ENCODE data around the gene C2orf69. TPM values are rescaled to one million over a fixed set of nuclear protein-coding genes. Genes with fewer than 3 reads are reported as not detected.

Gene C2orf69
- total and polyA plus RNA-seq, 2 experiments from 2014 or later, result 33.4 to 39.2 TPM

- TF ChIP-seq ZNF462 (CRISPR knock-in tag; IDR thresholded peaks at IDR 0.05), result no peak
- no peak for TF ChIP-seq ETS1 (IDR thresholded peaks at IDR 0.05)
- no peak for TF ChIP-seq ZNF331 (CRISPR knock-in tag; IDR thresholded peaks at IDR 0.05; ENCODE audit: low read depth)
- no peak for TF ChIP-seq CREB1 (CRISPR knock-in tag; IDR thresholded peaks at IDR 0.05; ENCODE audit: low read depth)
These were observed 32.3 kb downstream of the C2orf69 start (continued) for GRCh38 chr2:199943373-199943772.

GRCh38 chr2:199946196-199946595 is 35.1 kb downstream of the C2orf69 start:
- H2AFZ ChIP-seq, result no peak overlapping the region
- DNase-seq (ENCODE audit: low spot score), result no peak
- no peaks in the 10 kb centered on the region for H3F3A ChIP-seq (replicated peaks; ENCODE audit: low read depth)
- H3K4me3 ChIP-seq, result no peak overlapping the region
- H4K20me1 ChIP-seq (replicated peaks; ENCODE audit: insufficient read depth), result peaks cover 9% of the 10 kb centered on the region
- Mint-ChIP-seq H3K36me3 (ENCODE audit: low read depth) (peaks cover 62% of the 10 kb centered on the region), H3K4me3 (no peak overlapping the region), H3K9me3 (no peaks in the 10 kb centered on the region), H3K27me3 (ENCODE audit: insufficient read depth, low read depth, poor library complexity) (no peaks in the 10 kb centered on the region), H3K4me1 (peaks cover 2% of the 10 kb centered on the region; the same call in 1 of the 3 replicates), H3K27ac (no peak overlapping the region)
- H3K4me2 ChIP-seq, result no peak overlapping the region
- H3K9me2 ChIP-seq (ENCODE audit: insufficient read depth), result no peaks in the 10 kb centered on the region
- H3K27me3 ChIP-seq (ENCODE audit: insufficient read depth), result no peaks in the 10 kb centered on the region
- no peak overlapping the region for H3K27ac ChIP-seq (ENCODE audit: low read depth)
- peaks cover 55% of the 10 kb centered on the region for H3K79me2 ChIP-seq (replicated peaks; ENCODE audit: insufficient read depth)
- no peaks in the 10 kb centered on the region for H3K4me1 ChIP-seq (ENCODE audit: insufficient read depth)
- H3K36me3 ChIP-seq (ENCODE audit: insufficient read depth), result peaks cover 22% of the 10 kb centered on the region
- ATAC-seq, result no peak
- no peak for TF ChIP-seq ETS1 (IDR thresholded peaks at IDR 0.05)
- TF ChIP-seq POLR2AphosphoS5 (IDR thresholded peaks at IDR 0.05; ENCODE audit: low read depth), result no peak
- no peak for TF ChIP-seq EZH2phosphoT487 (IDR thresholded peaks at IDR 0.05; ENCODE audit: unreplicated experiment)
- TF ChIP-seq JUNB (IDR thresholded peaks at IDR 0.05; ENCODE audit: unreplicated experiment), result no peak
- TF ChIP-seq NANOG (IDR thresholded peaks at IDR 0.05; ENCODE audit: borderline replicate concordance), result no peak
- no peak for TF ChIP-seq STAT1 (IDR thresholded peaks at IDR 0.05; ENCODE audit: unreplicated experiment)
- no peak for TF ChIP-seq EZH2 (IDR thresholded peaks at IDR 0.05; ENCODE audit: low read depth, unreplicated experiment)
- no peak for TF ChIP-seq ZNF331 (CRISPR knock-in tag; IDR thresholded peaks at IDR 0.05; ENCODE audit: low read depth)
- TF ChIP-seq CTCF (conservative IDR thresholded peaks at IDR 0.05; ENCODE audit: low read depth in 2 of 2), result no peak

Data from GM23338 (cell line).